Activated naive CD4-positive, alpha-beta T cell treated with anti-CD3 and anti-CD28 coated beads, Interleukin-2, amount 50 U/mL, for 72 hours (primary cell): ENCODE measurements around the gene RERE. TPM values are rescaled to one million over a fixed set of nuclear protein-coding genes. Genes with fewer than 3 reads are reported as not detected.

Source experiments
- ATAC-seq, 2 donors: fragments of 150-1000 bp; cut with Tn5 transposase; 2 replicates each; pipeline ENCODE4 v1.10.0; 2021; ENCODE audit warnings: mild to moderate bottlenecking in 2 of 2, moderate library complexity in 2 of 2
- DNase-seq, 2 donors: peaks; one replicate each; pipeline ENCODE4 v3.0.0; 2021 to 2022; ENCODE audit warnings: low spot score in 2 of 2
- H3K27ac Mint-ChIP-seq, 2 donors: one replicate each; pipeline ENCODE4 v1.8.0; 2022; ENCODE audit warnings: mild to moderate bottlenecking in 2 of 2, mixed read lengths in 2 of 2
- H3K36me3 Mint-ChIP-seq, 2 donors: one replicate each; pipeline ENCODE4 v1.8.0; 2022; ENCODE audit warnings: mixed read lengths in 2 of 2
- H3K9me3 Mint-ChIP-seq, 2 donors: one replicate each; pipeline ENCODE4 v1.8.0; 2022; ENCODE audit warnings: mixed read lengths in 2 of 2
- total RNA-seq, 2 donors: library from RNA; stranded (reverse); gene quantifications; one replicate each; pipeline ENCODE4 v1.2.3, GENCODE V29; 2022

RERE gene
- 10 to 100 TPM; 51.8 to 72.1 TPM for total RNA-seq

DNA sequence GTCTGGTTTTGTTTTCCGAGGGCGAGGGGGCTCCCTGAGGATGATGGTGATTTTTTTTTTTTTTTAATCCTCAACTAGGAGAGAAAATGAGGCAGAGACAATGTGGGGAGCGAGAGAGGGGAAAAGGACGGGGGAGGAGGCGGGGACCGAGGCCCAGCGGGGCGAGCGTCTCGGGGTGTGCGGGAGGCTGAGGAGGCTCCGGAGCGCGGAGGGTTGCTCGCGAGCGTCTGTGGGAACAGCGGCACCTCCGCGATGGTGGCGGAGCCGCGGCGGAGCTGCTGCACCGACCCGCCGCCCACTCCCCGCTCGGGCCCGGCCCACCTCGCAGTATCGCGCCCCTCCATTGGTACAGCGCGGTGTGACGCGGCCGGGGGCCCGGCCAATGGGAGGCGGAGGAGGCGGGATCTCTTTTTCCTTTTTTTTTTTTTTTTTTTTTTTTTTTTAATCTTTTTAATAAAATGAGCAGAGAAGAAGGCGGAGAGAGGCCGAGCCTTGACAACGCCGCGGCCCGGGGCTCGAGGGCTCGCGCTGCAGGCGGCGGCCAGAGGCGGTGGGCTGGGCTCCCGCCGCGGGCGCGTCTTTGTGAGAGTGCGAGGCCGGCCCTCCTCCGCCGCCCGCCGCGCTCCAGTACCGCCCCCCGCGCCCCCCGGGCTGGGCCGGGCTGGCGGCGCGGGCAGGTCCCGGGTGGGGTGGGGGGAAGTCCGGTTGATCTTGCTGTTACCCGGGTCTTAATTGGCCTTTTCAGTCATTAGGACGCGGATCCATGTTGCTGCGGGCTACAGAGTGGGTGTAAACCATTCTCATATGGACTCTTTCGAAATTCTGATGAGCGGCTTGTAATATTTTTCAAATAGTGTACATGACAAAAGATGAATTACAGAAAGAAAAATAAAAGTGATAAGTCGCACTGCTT is at the start of gene RERE:
Gene RERE (minus strand): TSS at position 229 of the 913 bp plus-strand sequence.
- ATAC-seq (peak; percentile 98 to 99), DNase-seq (peak; percentile 97 to 98)
- Mint-ChIP-seq H3K27ac (peak within 1 kb of the TSS; percentile 94 to 99), H3K9me3 (no peaks in the 10 kb centered on the region), H3K36me3 (peaks cover 11 to 12% of the 10 kb centered on the region in 2 donors)

DNA sequence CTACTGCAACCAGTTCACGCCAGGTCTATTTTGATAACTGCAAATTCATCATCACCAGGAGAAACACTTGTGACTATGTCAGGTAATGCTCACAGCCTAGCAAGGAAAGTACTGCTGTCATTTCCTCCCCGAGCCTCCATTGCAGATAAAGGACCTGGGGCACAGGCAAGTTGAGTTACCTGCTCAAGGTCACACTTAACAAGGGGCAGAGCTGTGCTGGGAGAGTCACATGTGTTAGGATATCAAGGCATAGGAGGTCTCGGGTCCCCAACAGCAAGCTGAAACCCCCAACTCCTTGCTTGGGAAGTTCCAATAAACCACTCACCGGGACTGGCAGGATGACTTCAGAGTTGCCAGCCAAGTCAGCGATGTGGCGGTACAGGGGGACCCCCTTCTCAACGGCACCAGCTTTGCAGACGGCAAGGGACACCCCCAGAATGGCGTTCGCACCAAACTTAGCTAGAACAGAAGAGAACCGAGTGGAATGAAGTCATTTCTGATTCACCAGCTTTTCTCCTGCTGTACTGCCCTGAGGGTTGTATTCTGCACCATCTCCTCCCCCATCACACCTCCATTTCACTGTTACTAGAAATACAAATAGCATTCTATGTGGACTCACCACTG is 49.5 kb upstream of the RERE start:
- Mint-ChIP-seq H3K27ac (peak overlapping the region; percentile 88 to 95), H3K36me3 (peaks cover 71 to 74% of the 10 kb centered on the region in 2 donors), H3K9me3 (no peaks in the 10 kb centered on the region)
- ATAC-seq (peak; percentile 20 to 83), DNase-seq (peak in 1 of 2 donors; percentile 83)

- DNase-seq (no peak), ATAC-seq (peak in 1 of 2 donors; percentile 3)
- H3K27ac Mint-ChIP-seq, result peak overlapping the region; percentile 60 to 88
- no peaks in the 10 kb centered on the region for H3K9me3 Mint-ChIP-seq
- peaks cover 68 to 71% of the 10 kb centered on the region in 2 donors for H3K36me3 Mint-ChIP-seq
Observed at GRCh38 chr1:8866173-8866791, 48.8 kb upstream of the RERE start.

GRCh38 chr1:8864713-8865344 is 47.4 kb upstream of the RERE start:
- ATAC-seq, result no peak

GRCh38 chr1:8863794-8864233 is 46.4 kb upstream of the RERE start:
- peaks cover 53 to 66% of the 10 kb centered on the region in 2 donors for H3K36me3 Mint-ChIP-seq

More at GRCh38 chr1:8864713-8865344, 47.4 kb upstream of the RERE start:
- H3K36me3 Mint-ChIP-seq, result peaks cover 64 to 68% of the 10 kb centered on the region in 2 donors
- peak overlapping the region in 1 of 2 donors; percentile 14 for H3K27ac Mint-ChIP-seq
- DNase-seq, result no peak
- no peaks in the 10 kb centered on the region for H3K9me3 Mint-ChIP-seq

GRCh38 chr1:8863138-8863537 is 45.7 kb upstream of the RERE start:
- H3K36me3 Mint-ChIP-seq, result peaks cover 52 to 71% of the 10 kb centered on the region in 2 donors
- peak overlapping the region; percentile 54 to 72 for H3K27ac Mint-ChIP-seq
- ATAC-seq (no peak), DNase-seq (no peak)
- H3K9me3 Mint-ChIP-seq, result no peaks in the 10 kb centered on the region

More at GRCh38 chr1:8863794-8864233, 46.4 kb upstream of the RERE start:
- DNase-seq, result no peak
- Mint-ChIP-seq H3K9me3 (no peaks in the 10 kb centered on the region), H3K27ac (no peak overlapping the region)
- ATAC-seq, result no peak

- Mint-ChIP-seq H3K9me3 (no peaks in the 10 kb centered on the region), H3K27ac (peak overlapping the region; percentile 54 to 72), H3K36me3 (peaks cover 47 to 68% of the 10 kb centered on the region in 2 donors)
- DNase-seq (peak in 1 of 2 donors; percentile 56), ATAC-seq (peak in 1 of 2 donors; percentile 36)
Observed at GRCh38 chr1:8862528-8862927, 45.1 kb upstream of the RERE start.

DNA sequence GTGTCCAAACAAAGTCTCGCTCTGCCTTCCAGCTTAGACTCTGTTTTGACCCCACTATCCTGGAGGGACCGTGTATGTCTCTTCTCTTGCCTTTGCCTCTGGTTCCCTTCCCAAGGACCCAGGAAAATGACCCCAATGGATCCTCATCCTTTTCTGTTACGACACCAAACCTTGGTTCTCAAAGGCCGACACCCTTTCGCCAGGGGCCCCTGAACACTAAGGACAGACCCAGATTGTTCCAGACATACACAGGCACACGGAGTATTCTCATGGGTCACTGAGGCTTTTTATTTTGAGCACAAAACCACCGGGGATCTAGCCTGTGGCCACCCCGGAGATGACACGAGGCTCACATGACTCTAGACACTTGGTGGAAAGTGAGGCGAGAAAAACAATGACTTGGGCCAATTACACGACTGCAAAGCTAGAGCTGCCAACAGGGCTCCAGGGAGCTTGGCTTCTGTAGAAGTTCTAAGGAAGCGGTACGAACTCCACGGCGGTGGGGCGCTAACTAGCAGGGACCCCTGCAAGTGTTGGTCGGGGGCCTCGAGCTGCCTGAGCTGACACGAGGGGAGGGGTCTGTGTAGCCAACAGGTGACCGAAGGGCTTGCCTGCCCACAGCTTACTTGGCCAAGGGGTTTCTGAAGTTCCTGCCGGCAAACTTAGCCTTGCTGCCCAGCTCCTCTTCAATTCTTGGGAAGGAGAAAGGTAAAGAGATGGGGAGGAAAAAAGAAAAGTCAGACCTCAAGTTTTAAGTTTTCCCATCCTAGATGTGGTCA is 43.5 kb upstream of the RERE start:
- Mint-ChIP-seq H3K27ac (peak overlapping the region; percentile 74 to 87), H3K36me3 (peaks cover 39 to 53% of the 10 kb centered on the region in 2 donors), H3K9me3 (no peaks in the 10 kb centered on the region)
- ATAC-seq (no peak), DNase-seq (no peak)

DNA sequence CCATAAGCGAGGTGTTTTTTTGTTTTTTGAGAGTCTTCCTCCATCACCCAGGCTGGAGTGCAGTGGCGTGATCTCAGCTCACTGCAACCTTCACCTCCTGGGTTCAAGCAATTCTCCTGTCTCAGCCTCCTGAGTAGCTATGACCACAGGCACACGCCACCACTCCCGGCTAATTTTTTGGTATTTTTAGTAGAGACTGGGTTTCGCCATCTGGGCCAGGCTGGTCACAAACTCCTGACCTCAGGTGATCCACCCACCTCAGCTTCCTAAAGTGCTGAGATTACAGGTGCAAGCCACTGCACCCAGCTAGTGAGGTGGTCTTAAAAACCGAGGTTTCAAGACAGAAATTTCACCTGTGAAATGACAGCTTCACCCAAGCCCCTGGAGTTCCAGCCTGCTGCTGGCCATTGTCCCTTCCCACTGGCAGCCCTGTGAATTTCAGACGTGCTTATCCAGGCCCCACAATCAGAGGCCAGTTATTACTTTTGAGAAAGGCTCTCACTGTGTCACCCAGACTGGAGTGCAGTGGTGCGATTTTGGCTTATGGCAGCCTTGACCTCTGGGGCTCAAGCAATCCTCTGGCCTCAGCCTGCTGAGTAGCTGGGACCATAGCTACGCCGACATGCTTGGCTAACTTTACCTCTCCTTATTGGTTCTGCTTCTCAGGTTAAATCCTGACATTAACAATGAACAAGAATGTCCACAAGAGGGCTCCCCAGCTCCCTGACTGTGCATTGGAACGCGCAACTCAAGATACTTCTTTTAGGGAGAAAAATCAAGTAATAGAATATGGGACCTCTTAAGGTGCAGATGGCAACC is 41.7 kb upstream of the RERE start:
- Mint-ChIP-seq H3K27ac (peak overlapping the region; percentile 74 to 91), H3K9me3 (no peaks in the 10 kb centered on the region), H3K36me3 (peaks cover 27 to 53% of the 10 kb centered on the region in 2 donors)
- ATAC-seq (peak; percentile 35 to 44), DNase-seq (peak in 1 of 2 donors; percentile 53)

- H3K9me3 Mint-ChIP-seq, result no peaks in the 10 kb centered on the region
- peaks cover 18 to 47% of the 10 kb centered on the region in 2 donors for H3K36me3 Mint-ChIP-seq
- DNase-seq (peak in 1 of 2 donors; percentile 67), ATAC-seq (peak; percentile 11 to 75)
- H3K27ac Mint-ChIP-seq, result peak overlapping the region; percentile 69 to 91
Observed at GRCh38 chr1:8858112-8858668, 40.8 kb upstream of the RERE start.

GRCh38 chr1:8856689-8857412 is 39.4 kb upstream of the RERE start:
- no peaks in the 10 kb centered on the region for H3K9me3 Mint-ChIP-seq
- no peak for ATAC-seq
- no peak for DNase-seq
- peaks cover 11 to 36% of the 10 kb centered on the region in 2 donors for H3K36me3 Mint-ChIP-seq
- H3K27ac Mint-ChIP-seq, result peak overlapping the region; percentile 55 to 69

DNA sequence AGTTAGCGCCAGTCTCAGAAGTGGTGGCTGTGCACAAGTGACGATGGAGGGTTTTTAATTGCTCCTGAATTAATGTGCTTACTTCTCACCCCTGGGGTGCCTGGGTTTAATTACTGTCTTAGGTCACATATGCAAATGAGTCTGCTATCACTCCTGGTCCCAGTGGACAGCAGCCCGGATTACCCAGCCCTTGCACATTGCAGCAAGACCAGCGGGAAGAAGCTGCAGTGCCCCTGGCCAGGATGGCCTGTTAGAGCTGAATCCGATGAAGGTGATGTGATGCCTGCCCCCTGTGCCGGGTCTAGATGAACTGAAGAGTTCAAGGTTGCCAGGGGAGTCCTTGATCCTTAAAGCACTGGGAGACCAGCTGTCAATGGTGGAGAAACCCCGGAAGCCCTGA is 36.8 kb upstream of the RERE start:
- DNase-seq, result no peak
- H3K36me3 Mint-ChIP-seq, result peaks cover 0 to 14% of the 10 kb centered on the region in 2 donors
- H3K27ac Mint-ChIP-seq, result no peak overlapping the region
- ATAC-seq, result no peak
- no peaks in the 10 kb centered on the region for H3K9me3 Mint-ChIP-seq

- Mint-ChIP-seq H3K27ac (no peak overlapping the region), H3K9me3 (no peaks in the 10 kb centered on the region), H3K36me3 (no peaks in the 10 kb centered on the region)
- ATAC-seq, result no peak
- DNase-seq, result no peak
Observed at GRCh38 chr1:8851060-8851459, 33.6 kb upstream of the RERE start.
